Measurements from ENCODE around the gene TSPAN7. TPM values are rescaled to one million over a fixed set of nuclear protein-coding genes. Genes with fewer than 3 reads are reported as not detected.

Gene TSPAN7
- total and polyA plus RNA-seq, 2 donors (not counting 3 experiments of a cell fraction or from before 2014, with no cell fraction given): 3.2 to 5.2 TPM

DNA sequence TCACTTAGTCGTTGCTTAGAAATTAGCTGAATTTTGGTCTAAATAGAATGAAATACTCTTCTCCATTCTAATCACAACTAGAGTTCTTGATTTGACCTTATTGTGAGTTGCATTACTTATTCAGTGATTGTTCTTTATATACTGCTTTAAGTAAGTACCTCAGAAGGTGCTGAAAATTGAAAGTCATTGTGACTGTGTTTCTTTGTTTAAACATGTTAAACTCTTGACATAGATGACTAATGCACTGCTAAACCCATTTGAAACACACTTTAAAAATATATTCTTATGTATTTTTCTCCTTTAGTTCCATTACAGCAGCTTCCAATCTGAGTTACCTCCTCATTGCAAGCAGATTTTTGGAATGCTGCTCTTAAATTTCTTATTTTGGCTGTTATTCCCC is 9.1 kb downstream of the TSPAN7 start:
- FAIRE-seq (no peak), DNase-seq (ENCODE audit: low read depth, low spot score) (no peak)
- Histone ChIP-seq H2AFZ (ENCODE audit: low read depth, low read length) (no peak overlapping the region), H3K36me3 (ENCODE audit: control insufficient read depth in 2 of 2, extremely low read depth in 1 of 2, insufficient read depth in 2 of 2, low read length in 2 of 2) (no peaks in the 10 kb centered on the region), H3K79me2 (ENCODE audit: control insufficient read depth, insufficient read depth, low read length) (no peaks in the 10 kb centered on the region), H3K9me3 (replicated peaks; ENCODE audit: control insufficient read depth, insufficient read depth, low read length) (no peaks in the 10 kb centered on the region), H3K9me1 (replicated peaks; ENCODE audit: control insufficient read depth, extremely low read depth, insufficient read depth, low read length) (no peaks in the 10 kb centered on the region), H4K20me1 (replicated peaks; ENCODE audit: control insufficient read depth, extremely low read depth, insufficient read depth, low read length) (no peaks in the 10 kb centered on the region), H3K27ac (ENCODE audit: insufficient read depth, low read depth, low read length) (no peak overlapping the region), H3K4me2 (ENCODE audit: insufficient read depth, low read length) (no peak overlapping the region), H3K27me3 (ENCODE audit: control insufficient read depth in 2 of 2, insufficient read depth in 2 of 2, low read length in 2 of 2) (no peaks in the 10 kb centered on the region), H3K4me3 (replicated peaks in 1 of 3; ENCODE audit: insufficient read depth in 1 of 3, low read depth in 1 of 3, low read length in 3 of 3) (no peak overlapping the region), H3K9ac (replicated peaks; ENCODE audit: extremely low read depth, insufficient read depth, low read length) (no peak overlapping the region), H3K4me1 (ENCODE audit: control insufficient read depth, extremely low read depth, insufficient read depth, low read length) (no peaks in the 10 kb centered on the region)
- CTCF ChIA-PET: no interaction called here
- no peak for TF ChIP-seq POLR2AphosphoS5 (IDR thresholded peaks at IDR 0.05; ENCODE audit: insufficient read depth, low read depth, low read length)
- no peak for TF ChIP-seq FOS (IDR thresholded peaks at IDR 0.05; ENCODE audit: borderline replicate concordance, insufficient read depth, low read length)
- TF ChIP-seq, protein P1, sequence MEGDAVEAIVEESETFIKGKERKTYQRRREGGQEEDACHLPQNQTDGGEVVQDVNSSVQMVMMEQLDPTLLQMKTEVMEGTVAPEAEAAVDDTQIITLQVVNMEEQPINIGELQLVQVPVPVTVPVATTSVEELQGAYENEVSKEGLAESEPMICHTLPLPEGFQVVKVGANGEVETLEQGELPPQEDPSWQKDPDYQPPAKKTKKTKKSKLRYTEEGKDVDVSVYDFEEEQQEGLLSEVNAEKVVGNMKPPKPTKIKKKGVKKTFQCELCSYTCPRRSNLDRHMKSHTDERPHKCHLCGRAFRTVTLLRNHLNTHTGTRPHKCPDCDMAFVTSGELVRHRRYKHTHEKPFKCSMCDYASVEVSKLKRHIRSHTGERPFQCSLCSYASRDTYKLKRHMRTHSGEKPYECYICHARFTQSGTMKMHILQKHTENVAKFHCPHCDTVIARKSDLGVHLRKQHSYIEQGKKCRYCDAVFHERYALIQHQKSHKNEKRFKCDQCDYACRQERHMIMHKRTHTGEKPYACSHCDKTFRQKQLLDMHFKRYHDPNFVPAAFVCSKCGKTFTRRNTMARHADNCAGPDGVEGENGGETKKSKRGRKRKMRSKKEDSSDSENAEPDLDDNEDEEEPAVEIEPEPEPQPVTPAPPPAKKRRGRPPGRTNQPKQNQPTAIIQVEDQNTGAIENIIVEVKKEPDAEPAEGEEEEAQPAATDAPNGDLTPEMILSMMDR (IDR thresholded peaks at IDR 0.05; ENCODE audit: extremely low read depth in 1 of 2, insufficient read depth in 1 of 2, low read depth in 1 of 2, low read length in 2 of 2): no peak
- TF ChIP-seq POLR2A (IDR thresholded peaks at IDR 0.05; ENCODE audit: low read depth, low read length): no peak
- no peak for TF ChIP-seq EZH2 (IDR thresholded peaks at IDR 0.05; ENCODE audit: borderline replicate concordance, low read depth, low read length, severe bottlenecking)
- no peak for TF ChIP-seq GATA2 (IDR thresholded peaks at IDR 0.05; ENCODE audit: insufficient read depth, insufficient read length, low read depth, low read length)
- TF ChIP-seq JUN (IDR thresholded peaks at IDR 0.05; ENCODE audit: borderline replicate concordance, insufficient read depth, insufficient read length, low read depth): no peak
- no peak for TF ChIP-seq MYC (IDR thresholded peaks at IDR 0.05; ENCODE audit: low read depth, low read length)
- TF ChIP-seq, protein P2, sequence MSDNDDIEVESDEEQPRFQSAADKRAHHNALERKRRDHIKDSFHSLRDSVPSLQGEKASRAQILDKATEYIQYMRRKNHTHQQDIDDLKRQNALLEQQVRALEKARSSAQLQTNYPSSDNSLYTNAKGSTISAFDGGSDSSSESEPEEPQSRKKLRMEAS (IDR thresholded peaks at IDR 0.05; ENCODE audit: insufficient read depth, insufficient read length): no peak
- POLR2A ChIA-PET: no interaction called here
- intact Hi-C loops (cut with micrococcal nuclease) (no loop called here), dilution Hi-C loops (cut with MboI; ENCODE audit: extremely low pct_ligation_motif_present, low sequenced_read_pairs) (no loop called here)
- no TSS peak for BruUV-seq (replicated peaks)
